ENCODE data around the gene AXIN1.
"Not testable (repeated sequence)": the region's sequence is repeated elsewhere in the genome, so short reads cannot be mapped to it uniquely, and the experiment has no call there.

The AXIN1 gene

GRCh38 chr16:352547-353403, at the start of gene AXIN1:
Gene AXIN1 (minus strand): TSS chr16:352723. CDS start chr16:347025, 5,698 bp downstream.
- DNase-seq (ENCODE audit: extremely low read depth in 1 of 2, low read depth in 1 of 2): peak; percentile 100

- DNase-seq (ENCODE audit: extremely low read depth in 1 of 2, low read depth in 1 of 2): peak; percentile 91 to 100
These were observed 49.2 kb upstream of the AXIN1 start, which contains the start of gene DECR2 for GRCh38 chr16:401468-402348. Gene DECR2 (plus strand): TSS chr16:401885. CDS start chr16:401964, 79 bp downstream.

GRCh38 chr16:400061-400591, 47.6 kb upstream of the AXIN1 start:
- no peak for DNase-seq (ENCODE audit: extremely low read depth in 1 of 2, low read depth in 1 of 2)

GRCh38 chr16:399340-400019, 47.0 kb upstream of the AXIN1 start:
- no peak for DNase-seq (ENCODE audit: extremely low read depth in 1 of 2, low read depth in 1 of 2)

GRCh38 chr16:398561-399339, 46.2 kb upstream of the AXIN1 start:
- DNase-seq (ENCODE audit: extremely low read depth in 1 of 2, low read depth in 1 of 2): no peak

GRCh38 chr16:397736-398332, 45.3 kb upstream of the AXIN1 start:
- no peak for DNase-seq (ENCODE audit: extremely low read depth in 1 of 2, low read depth in 1 of 2)

GRCh38 chr16:397135-397661, 44.7 kb upstream of the AXIN1 start, which contains the start of gene NME4:
Gene NME4 (plus strand): TSS chr16:397199. CDS start chr16:397223, 24 bp downstream.
- DNase-seq (ENCODE audit: extremely low read depth in 1 of 2, low read depth in 1 of 2): no peak

- DNase-seq (ENCODE audit: extremely low read depth in 1 of 2, low read depth in 1 of 2): no peak
These were observed 44.1 kb upstream of the AXIN1 start for GRCh38 chr16:396605-397004.

- DNase-seq (ENCODE audit: extremely low read depth in 1 of 2, low read depth in 1 of 2): no peak
These were observed 43.7 kb upstream of the AXIN1 start for GRCh38 chr16:396199-396598.

- DNase-seq (ENCODE audit: extremely low read depth in 1 of 2, low read depth in 1 of 2): no peak
These were observed 40.0 kb upstream of the AXIN1 start for GRCh38 chr16:392450-393030.

- peak; percentile 53 to 69 for DNase-seq (ENCODE audit: extremely low read depth in 1 of 2, low read depth in 1 of 2)
These were observed 39.4 kb upstream of the AXIN1 start for GRCh38 chr16:391885-392335.

GRCh38 chr16:389352-389751, 36.8 kb upstream of the AXIN1 start:
- no peak for DNase-seq (ENCODE audit: extremely low read depth in 1 of 2, low read depth in 1 of 2)

- DNase-seq (ENCODE audit: extremely low read depth in 1 of 2, low read depth in 1 of 2): not testable (repeated sequence)
These were observed 35.5 kb upstream of the AXIN1 start for GRCh38 chr16:387761-388666.

GRCh38 chr16:386641-387156, 34.2 kb upstream of the AXIN1 start:
- no peak for DNase-seq (ENCODE audit: extremely low read depth in 1 of 2, low read depth in 1 of 2)

- DNase-seq (ENCODE audit: extremely low read depth in 1 of 2, low read depth in 1 of 2): no peak
These were observed 31.0 kb upstream of the AXIN1 start for GRCh38 chr16:383326-384051.

GRCh38 chr16:381789-382717, 29.5 kb upstream of the AXIN1 start, which contains the start of gene PGAP6:
Gene PGAP6 (minus strand): TSS chr16:381978. CDS start chr16:381821, 157 bp downstream.
- peak in 1 of 2 donors; percentile 73 for DNase-seq (ENCODE audit: extremely low read depth in 1 of 2, low read depth in 1 of 2)

All from activated CD8-positive, alpha-beta memory T cell treated with anti-CD3 and anti-CD28 coated beads for 1 hour (primary cell).